ENCODE measurements around the gene CHCHD6. TPM values are rescaled to one million over a fixed set of nuclear protein-coding genes. Genes with fewer than 3 reads are reported as not detected.

The CHCHD6 gene
- total RNA-seq, 2 donors from 2014 or later = 9.3 to 13.2 TPM

- Histone ChIP-seq H3K9me3 (no peaks in the 10 kb centered on the region), H3K9ac (ENCODE audit: low read depth in 2 of 2, low read length in 2 of 2) (no peak overlapping the region), H3K27ac (no peak overlapping the region), H3K4me1 (no peaks in the 10 kb centered on the region), H3K4me3 (no peak overlapping the region), H3K36me3 (no peaks in the 10 kb centered on the region), H3K27me3 (no peaks in the 10 kb centered on the region)
- DNase-seq = no peak
- TF ChIP-seq CTCF (IDR thresholded peaks at IDR 0.05) = no peak
- intact Hi-C loops (cut with DNase I) = no loop called here
Measured at GRCh38 chr3:126883241-126883640, 179.2 kb downstream of the CHCHD6 start.

- no peak for DNase-seq
- Histone ChIP-seq H3K4me1 (no peaks in the 10 kb centered on the region), H3K36me3 (no peaks in the 10 kb centered on the region), H3K27ac (no peak overlapping the region), H3K27me3 (no peaks in the 10 kb centered on the region), H3K4me3 (no peak overlapping the region), H3K9ac (ENCODE audit: low read depth in 2 of 2, low read length in 2 of 2) (no peak overlapping the region), H3K9me3 (no peaks in the 10 kb centered on the region)
- intact Hi-C loops (cut with DNase I) = no loop called here
- TF ChIP-seq CTCF (IDR thresholded peaks at IDR 0.05) = no peak
Measured at GRCh38 chr3:126885425-126885824, 181.4 kb downstream of the CHCHD6 start.

- intact Hi-C loops (cut with DNase I) = no loop called here
- Histone ChIP-seq H3K27me3 (no peaks in the 10 kb centered on the region), H3K9me3 (no peaks in the 10 kb centered on the region), H3K9ac (ENCODE audit: low read depth in 2 of 2, low read length in 2 of 2) (no peak overlapping the region), H3K4me1 (no peaks in the 10 kb centered on the region), H3K4me3 (no peak overlapping the region), H3K27ac (no peak overlapping the region), H3K36me3 (no peaks in the 10 kb centered on the region)
- DNase-seq = no peak
- no peak for TF ChIP-seq CTCF (IDR thresholded peaks at IDR 0.05)
Measured at GRCh38 chr3:126886217-126886616, 182.2 kb downstream of the CHCHD6 start.

- H3K4me3 ChIP-seq = no peak overlapping the region
- DNase-seq = no peak
- no peak for TF ChIP-seq CTCF (IDR thresholded peaks at IDR 0.05)
- no peak overlapping the region for H3K9ac ChIP-seq (ENCODE audit: low read depth in 2 of 2, low read length in 2 of 2)
- no peaks in the 10 kb centered on the region for H3K9me3 ChIP-seq
- intact Hi-C loops (cut with DNase I) = no loop called here
- H3K27ac ChIP-seq = no peak overlapping the region
- no peaks in the 10 kb centered on the region for H3K4me1 ChIP-seq
- no peaks in the 10 kb centered on the region for H3K27me3 ChIP-seq
- no peaks in the 10 kb centered on the region for H3K36me3 ChIP-seq
Measured at GRCh38 chr3:126887686-126888085, 183.6 kb downstream of the CHCHD6 start.

- no peak for DNase-seq
- H3K4me3 ChIP-seq = no peak overlapping the region
- intact Hi-C loops (cut with DNase I) = no loop called here
- H3K9ac ChIP-seq (ENCODE audit: low read depth in 2 of 2, low read length in 2 of 2) = no peak overlapping the region
- H3K27me3 ChIP-seq = no peaks in the 10 kb centered on the region
- H3K9me3 ChIP-seq = no peaks in the 10 kb centered on the region
- no peaks in the 10 kb centered on the region for H3K36me3 ChIP-seq
- H3K27ac ChIP-seq = no peak overlapping the region
- H3K4me1 ChIP-seq = no peaks in the 10 kb centered on the region
- no peak for TF ChIP-seq CTCF (IDR thresholded peaks at IDR 0.05)
Measured at GRCh38 chr3:126888186-126888760, 184.2 kb downstream of the CHCHD6 start.

Measured in colonic mucosa (tissue), 4 donors.